Smooth muscle cell (in vitro differentiated cells): ENCODE data around the gene PLCXD1. TPM values are rescaled to one million over a fixed set of nuclear protein-coding genes. Genes with fewer than 3 reads are reported as not detected.

Experiments used
- DNase-seq: peaks from one replicate; lab custom pipeline; 2025; ENCODE audit not compliant: unreplicated experiment; lab: John Stamatoyannopoulos, UW
- H2AFZ ChIP-seq: fragments of 200-600 bp; sonication (generic); 2 replicates; pipeline ENCODE4 v1.6.0; 2016; ENCODE audit warnings: antibody characterized with exemption, low read depth, mild to moderate bottlenecking
- H3F3A ChIP-seq: fragments of 200-600 bp; sonication (generic); 2 replicates; pipeline ENCODE4 v1.6.0; 2017; ENCODE audit warnings: antibody characterized with exemption, low read depth
- H3K27ac ChIP-seq: fragments of 200-600 bp; sonication (generic); 2 replicates; pipeline ENCODE4 v1.5.1; 2016; ENCODE audit warnings: low read depth, mild to moderate bottlenecking
- H3K27me3 ChIP-seq: fragments of 200-600 bp; sonication (generic); 2 replicates; pipeline ENCODE4 v1.6.1; 2016; ENCODE audit warnings: low read depth, mild to moderate bottlenecking
- H3K36me3 ChIP-seq: fragments of 200-600 bp; sonication (generic); 2 replicates; pipeline ENCODE4 v1.5.1; 2016; ENCODE audit warnings: low read depth
- H3K4me1 ChIP-seq: fragments of 200-600 bp; sonication (generic); 2 replicates; pipeline ENCODE4 v1.5.1; 2016; ENCODE audit warnings: low read depth
- H3K4me2 ChIP-seq: fragments of 200-600 bp; sonication (generic); 2 replicates; pipeline ENCODE4 v1.6.0; 2016; ENCODE audit warnings: mild to moderate bottlenecking
- H3K4me3 ChIP-seq: fragments of 200-600 bp; sonication (generic); 2 replicates; pipeline ENCODE4 v1.5.1; 2016; ENCODE audit warnings: mild to moderate bottlenecking
- H3K79me2 ChIP-seq: fragments of 200-600 bp; sonication (generic); 2 replicates; pipeline ENCODE4 v1.6.0; 2016; ENCODE audit warnings: low read depth, mild to moderate bottlenecking
- H3K9ac ChIP-seq: fragments of 200-600 bp; sonication (generic); 2 replicates; pipeline ENCODE4 v1.6.0; 2016; ENCODE audit warnings: low read depth
- H3K9me3 ChIP-seq: fragments of 200-600 bp; sonication (generic); replicated peaks from 2 replicates; pipeline ENCODE4 v1.5.1; 2016; ENCODE audit warnings: low read depth
- H4K20me1 ChIP-seq: fragments of 200-600 bp; sonication (generic); 2 replicates; pipeline ENCODE4 v1.6.0; 2016; ENCODE audit warnings: low read depth
- CTCF ChIP-seq: fragments of 200-600 bp; sonication (generic); IDR thresholded peaks from 2 replicates; pipeline ENCODE4 v1.5.1; 2017; ENCODE audit warnings: borderline replicate concordance, mild to moderate bottlenecking, antibody characterized with exemption; ENCODE audit not compliant: insufficient read depth, poor library complexity, severe bottlenecking
- WGBS: methylation state at CpG from one replicate; pipeline ENCODE4 v1.1.7; 2016; ENCODE audit warnings: low lambda C conversion rate; 5-methylcytosine and 5-hydroxymethylcytosine counted together
- polyA plus RNA-seq: library from polyadenylated mRNA; unstranded; fragments of >200 nt; fragmentation: Nextera tagmentation; extraction: Ambion mirVana; gene quantifications from 2 replicates; pipeline ENCODE4 v1.2.1, GENCODE V29; 2016
- total RNA-seq: library from RNA; depleted of rRNA; stranded (reverse); fragments of >200 nt; gene quantifications from 2 replicates; pipeline ENCODE4 v1.2.3, GENCODE V29; 2014

The PLCXD1 gene
- total and polyA plus RNA-seq, 2 experiments from 2014 or later: 7.0 to 14.0 TPM

- H2AFZ ChIP-seq: no peak overlapping the region
- peak overlapping the region; percentile 17 for H3K9ac ChIP-seq
- 36% methylated on average over 11 of the region's 11 CpGs for WGBS
- no peak for DNase-seq
- no peaks in the 10 kb centered on the region for H4K20me1 ChIP-seq
- H3K27ac ChIP-seq: peak overlapping the region; percentile 66
- no peaks in the 10 kb centered on the region for H3K4me1 ChIP-seq
- H3K4me2 ChIP-seq: peak overlapping the region; percentile 10
- no peaks in the 10 kb centered on the region for H3F3A ChIP-seq
- no peak for TF ChIP-seq CTCF
- H3K4me3 ChIP-seq: no peak overlapping the region
- H3K79me2 ChIP-seq: no peaks in the 10 kb centered on the region
- no peaks in the 10 kb centered on the region for H3K27me3 ChIP-seq
- no peaks in the 10 kb centered on the region for H3K9me3 ChIP-seq
- no peaks in the 10 kb centered on the region for H3K36me3 ChIP-seq
Measured at GRCh38 chrX:348461-349117, 67.4 kb downstream of the PLCXD1 start.

- Histone ChIP-seq H3K27ac (peak overlapping the region; percentile 66), H3K4me1 (no peaks in the 10 kb centered on the region), H3K27me3 (no peaks in the 10 kb centered on the region), H3K9ac (peak overlapping the region; percentile 17), H3F3A (no peaks in the 10 kb centered on the region), H2AFZ (no peak overlapping the region), H3K79me2 (no peaks in the 10 kb centered on the region), H3K4me2 (peak overlapping the region; percentile 10), H3K4me3 (no peak overlapping the region), H3K9me3 (no peaks in the 10 kb centered on the region), H3K36me3 (no peaks in the 10 kb centered on the region), H4K20me1 (no peaks in the 10 kb centered on the region)
- peak; percentile 4 for DNase-seq
- 47% methylated on average over 18 of the region's 18 CpGs for WGBS
- TF ChIP-seq CTCF: no peak
Measured at GRCh38 chrX:349196-349595, 68.0 kb downstream of the PLCXD1 start.

GRCh38 chrX:349702-350101 lies 68.5 kb downstream of the PLCXD1 start:
- H3K9ac ChIP-seq: no peak overlapping the region
- H3F3A ChIP-seq: no peaks in the 10 kb centered on the region
- TF ChIP-seq CTCF: no peak
- H3K27ac ChIP-seq: peak overlapping the region; percentile 66
- H3K9me3 ChIP-seq: no peaks in the 10 kb centered on the region
- DNase-seq: no peak
- H3K36me3 ChIP-seq: no peaks in the 10 kb centered on the region
- WGBS: 73% methylated on average over 10 of the region's 10 CpGs
- no peaks in the 10 kb centered on the region for H4K20me1 ChIP-seq
- no peak overlapping the region for H2AFZ ChIP-seq
- H3K4me3 ChIP-seq: no peak overlapping the region
- no peaks in the 10 kb centered on the region for H3K4me1 ChIP-seq
- no peak overlapping the region for H3K4me2 ChIP-seq
- no peaks in the 10 kb centered on the region for H3K27me3 ChIP-seq
- no peaks in the 10 kb centered on the region for H3K79me2 ChIP-seq

GRCh38 chrX:350148-350533 lies 69.0 kb downstream of the PLCXD1 start:
- no peak overlapping the region for H3K4me3 ChIP-seq
- H3F3A ChIP-seq: no peaks in the 10 kb centered on the region
- no peak for TF ChIP-seq CTCF
- DNase-seq: no peak
- no peaks in the 10 kb centered on the region for H3K27me3 ChIP-seq
- H4K20me1 ChIP-seq: no peaks in the 10 kb centered on the region
- H3K4me1 ChIP-seq: no peaks in the 10 kb centered on the region
- H3K27ac ChIP-seq: no peak overlapping the region
- no peaks in the 10 kb centered on the region for H3K36me3 ChIP-seq
- H2AFZ ChIP-seq: no peak overlapping the region
- H3K79me2 ChIP-seq: no peaks in the 10 kb centered on the region
- no peak overlapping the region for H3K4me2 ChIP-seq
- H3K9ac ChIP-seq: no peak overlapping the region
- no peaks in the 10 kb centered on the region for H3K9me3 ChIP-seq
- WGBS: 93% methylated on average over 20 of the region's 20 CpGs
